Nephron (organoid): ENCODE measurements around the gene RAB3IL1.
"Not testable (repeated sequence)": the region's sequence is repeated elsewhere in the genome, so short reads cannot be mapped to it uniquely, and the experiment has no call there.

Experiments
- H3K27ac Mint-ChIP-seq, 3 experiments: 2 replicates each; pipeline ENCODE4 v1.8.0; 2020; ENCODE audit warnings: mixed read lengths in 3 of 3, mild to moderate bottlenecking in 2 of 3, moderate library complexity in 1 of 3
- H3K27me3 Mint-ChIP-seq: 2 replicates; pipeline ENCODE4 v1.8.0; 2021; ENCODE audit warnings: low read depth, mild to moderate bottlenecking, moderate library complexity, mixed read lengths
- H3K36me3 Mint-ChIP-seq: 2 replicates; pipeline ENCODE4 v1.8.0; 2020; ENCODE audit warnings: low read depth, mixed read lengths
- H3K4me1 Mint-ChIP-seq: 2 replicates; pipeline ENCODE4 v1.8.0; 2020; ENCODE audit warnings: mixed read lengths
- H3K4me3 Mint-ChIP-seq, 3 experiments: 2 replicates each; pipeline ENCODE4 v1.8.0; 2020; ENCODE audit warnings: mild to moderate bottlenecking in 3 of 3, mixed read lengths in 3 of 3, moderate library complexity in 2 of 3
- H3K9me3 Mint-ChIP-seq: 2 replicates; pipeline ENCODE4 v1.8.0; 2020; ENCODE audit warnings: mixed read lengths
- TF ChIP-seq, protein P1 (sequence below), 3 experiments: fragments of 200-600 bp; sonication (generic); IDR thresholded peaks; one replicate each; pipeline ENCODE4 v1.5.0; 2021; ENCODE audit warnings: antibody characterized with exemption in 3 of 3; ENCODE audit not compliant: unreplicated experiment in 3 of 3

RAB3IL1 gene

GRCh38 chr11:61917334-61918109, at the start of gene RAB3IL1:
Gene RAB3IL1 (minus strand): TSS chr11:61917566. CDS start chr11:61917367, 199 bp downstream.
- TF ChIP-seq, protein P1, sequence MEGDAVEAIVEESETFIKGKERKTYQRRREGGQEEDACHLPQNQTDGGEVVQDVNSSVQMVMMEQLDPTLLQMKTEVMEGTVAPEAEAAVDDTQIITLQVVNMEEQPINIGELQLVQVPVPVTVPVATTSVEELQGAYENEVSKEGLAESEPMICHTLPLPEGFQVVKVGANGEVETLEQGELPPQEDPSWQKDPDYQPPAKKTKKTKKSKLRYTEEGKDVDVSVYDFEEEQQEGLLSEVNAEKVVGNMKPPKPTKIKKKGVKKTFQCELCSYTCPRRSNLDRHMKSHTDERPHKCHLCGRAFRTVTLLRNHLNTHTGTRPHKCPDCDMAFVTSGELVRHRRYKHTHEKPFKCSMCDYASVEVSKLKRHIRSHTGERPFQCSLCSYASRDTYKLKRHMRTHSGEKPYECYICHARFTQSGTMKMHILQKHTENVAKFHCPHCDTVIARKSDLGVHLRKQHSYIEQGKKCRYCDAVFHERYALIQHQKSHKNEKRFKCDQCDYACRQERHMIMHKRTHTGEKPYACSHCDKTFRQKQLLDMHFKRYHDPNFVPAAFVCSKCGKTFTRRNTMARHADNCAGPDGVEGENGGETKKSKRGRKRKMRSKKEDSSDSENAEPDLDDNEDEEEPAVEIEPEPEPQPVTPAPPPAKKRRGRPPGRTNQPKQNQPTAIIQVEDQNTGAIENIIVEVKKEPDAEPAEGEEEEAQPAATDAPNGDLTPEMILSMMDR (IDR thresholded peaks at IDR 0.05; ENCODE audit: unreplicated experiment in 3 of 3) = no peak
- Mint-ChIP-seq H3K4me3 (peak within 1 kb of the TSS; percentile 85 to 93 (median 93)), H3K36me3 (no peaks in the 10 kb centered on the region), H3K27me3 (peaks cover 11% of the 10 kb centered on the region), H3K9me3 (no peaks in the 10 kb centered on the region), H3K4me1 (peaks cover 65% of the 10 kb centered on the region), H3K27ac (peak within 1 kb of the TSS; percentile 81 to 98 (median 92))

GRCh38 chr11:61966734-61967115, 49.4 kb upstream of the RAB3IL1 start:
- Mint-ChIP-seq H3K27ac (peak overlapping the region; percentile 90 to 100 (median 99)), H3K9me3 (no peaks in the 10 kb centered on the region), H3K4me3 (peak overlapping the region; percentile 95 to 100 (median 95)), H3K36me3 (peaks cover 43% of the 10 kb centered on the region), H3K27me3 (no peaks in the 10 kb centered on the region), H3K4me1 (peaks cover 59% of the 10 kb centered on the region)
- TF ChIP-seq, protein P1 (IDR thresholded peaks at IDR 0.05; ENCODE audit: unreplicated experiment in 3 of 3) = no peak

DNA sequence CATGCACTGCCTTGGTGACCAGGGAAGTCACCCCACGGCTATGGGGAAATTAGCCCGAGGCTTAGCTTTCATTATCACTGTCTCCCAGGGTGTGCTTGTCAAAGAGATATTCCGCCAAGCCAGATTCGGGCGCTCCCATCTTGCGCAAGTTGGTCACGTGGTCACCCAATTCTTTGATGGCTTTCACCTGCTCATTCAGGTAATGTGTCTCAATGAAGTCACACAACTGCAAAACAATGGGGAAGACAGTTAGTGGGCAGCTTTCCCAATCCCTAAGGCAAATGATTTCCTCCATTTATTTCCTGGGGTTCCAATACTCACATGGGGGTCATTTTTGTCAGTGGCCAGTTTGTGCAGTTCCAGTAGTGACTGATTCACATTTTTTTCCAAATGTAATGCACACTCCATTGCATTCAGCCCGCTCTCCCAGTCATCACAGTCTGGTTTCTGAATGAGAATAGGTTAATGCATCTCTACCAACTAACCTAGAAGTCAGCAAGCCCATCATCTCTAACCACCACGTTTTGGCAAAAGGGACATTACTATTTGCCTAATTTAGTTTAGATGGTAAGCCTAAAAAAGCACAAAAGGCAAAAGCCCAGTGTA, 47.4 kb upstream of the RAB3IL1 start:
- not testable (repeated sequence) for H3K27me3 Mint-ChIP-seq, H3K9me3 Mint-ChIP-seq
- peak overlapping the region in 2 of 3 experiments; percentile 6 to 66 for H3K27ac Mint-ChIP-seq
- H3K4me3 Mint-ChIP-seq = peak overlapping the region; percentile 95 to 100 (median 95)
- H3K4me1 Mint-ChIP-seq = peaks cover 42% of the 10 kb centered on the region
- peaks cover 49% of the 10 kb centered on the region for H3K36me3 Mint-ChIP-seq

DNA sequence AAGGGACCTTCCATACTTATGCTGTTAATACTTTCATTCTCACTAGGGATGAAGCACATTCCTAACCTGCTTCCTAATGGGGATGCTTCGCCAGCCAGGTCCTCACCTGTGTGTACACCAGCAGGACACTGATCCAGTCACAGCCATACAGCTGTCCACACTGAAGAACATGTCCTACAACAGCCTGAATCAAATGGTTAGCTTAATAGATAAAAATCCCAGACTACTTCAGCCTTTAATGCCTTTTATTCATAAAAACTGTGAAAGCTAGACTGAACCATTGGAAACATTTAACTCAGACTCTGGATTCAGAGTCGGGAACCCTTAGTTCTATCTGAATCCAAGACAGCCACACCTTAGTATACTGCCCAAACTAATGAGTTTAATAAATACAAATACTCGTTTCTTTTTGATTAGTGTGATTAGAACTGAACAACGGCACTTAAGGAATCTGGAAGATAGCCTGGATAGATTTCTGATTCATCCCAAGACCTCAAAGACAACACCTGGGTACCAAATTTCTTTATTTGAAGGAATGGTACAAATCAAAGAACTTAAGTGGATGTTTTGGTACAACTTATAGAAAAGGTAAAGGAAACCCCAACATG, 46.8 kb upstream of the RAB3IL1 start:
- peaks cover 36% of the 10 kb centered on the region for H3K4me1 Mint-ChIP-seq
- H3K36me3 Mint-ChIP-seq = peaks cover 51% of the 10 kb centered on the region
- no peaks in the 10 kb centered on the region for H3K9me3 Mint-ChIP-seq
- no peak overlapping the region for H3K27ac Mint-ChIP-seq
- TF ChIP-seq, protein P1 (IDR thresholded peaks at IDR 0.05; ENCODE audit: unreplicated experiment in 3 of 3) = no peak
- H3K4me3 Mint-ChIP-seq = peak overlapping the region; percentile 95 to 100 (median 95)
- no peaks in the 10 kb centered on the region for H3K27me3 Mint-ChIP-seq

DNA sequence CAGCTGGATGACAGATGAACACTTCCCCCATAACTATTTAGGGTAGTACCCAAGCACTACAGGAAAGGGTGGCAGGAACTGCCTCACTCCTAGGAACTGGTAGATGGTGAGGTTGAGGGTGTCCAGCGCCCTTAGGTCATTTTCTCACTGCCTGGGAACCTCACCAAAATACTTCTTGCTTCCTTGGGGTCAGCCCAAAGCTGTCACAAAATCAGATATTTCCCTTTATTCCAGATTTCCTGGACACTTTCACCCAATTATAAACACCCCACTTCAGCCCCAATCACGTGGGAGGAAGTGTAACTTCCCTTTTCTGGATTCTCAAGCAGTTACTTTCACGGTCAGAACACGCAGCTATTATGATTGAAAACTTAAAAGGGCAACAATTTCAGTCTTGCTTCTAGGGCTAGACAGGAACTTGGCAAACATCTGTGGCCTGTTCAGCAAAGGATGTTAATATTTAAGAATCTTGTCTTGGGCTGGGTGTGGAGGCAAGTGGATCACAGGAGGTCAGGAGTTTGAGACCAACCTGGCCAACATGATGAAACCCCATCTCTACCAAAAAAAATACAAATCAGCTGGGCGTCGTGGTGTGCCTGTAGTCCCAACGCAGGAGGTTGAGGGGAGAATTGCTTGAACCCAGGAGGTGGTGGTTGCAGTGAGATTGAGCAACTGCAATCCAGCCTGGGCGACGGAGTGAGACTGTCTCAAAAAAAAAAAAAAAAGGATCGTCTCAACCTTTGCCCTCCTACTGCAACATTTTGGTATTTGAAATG, 46.1 kb upstream of the RAB3IL1 start:
- TF ChIP-seq, protein P1 (IDR thresholded peaks at IDR 0.05; ENCODE audit: unreplicated experiment in 3 of 3) = no peak
- Mint-ChIP-seq H3K27ac (peak overlapping the region in 1 of 3 experiments; percentile 30), H3K36me3 (peaks cover 58% of the 10 kb centered on the region), H3K4me1 (peaks cover 29% of the 10 kb centered on the region), H3K9me3 (no peaks in the 10 kb centered on the region), H3K27me3 (no peaks in the 10 kb centered on the region), H3K4me3 (peak overlapping the region; percentile 58 to 74 (median 67))

DNA sequence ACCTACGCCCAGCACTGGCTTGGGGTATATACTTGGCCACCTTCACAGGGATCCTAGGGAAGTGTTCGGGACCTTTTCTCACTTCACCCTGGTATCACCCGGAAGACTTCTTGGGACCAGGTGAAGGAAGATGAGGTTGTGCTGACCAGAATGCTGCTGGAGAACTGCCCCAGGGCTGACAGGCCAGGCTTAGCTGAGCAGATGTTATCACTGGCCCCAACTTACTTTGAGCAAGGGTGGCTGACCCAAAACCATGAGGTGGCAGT, 45.6 kb upstream of the RAB3IL1 start:
- H3K4me1 Mint-ChIP-seq = peaks cover 25% of the 10 kb centered on the region
- H3K27ac Mint-ChIP-seq = no peak overlapping the region
- TF ChIP-seq, protein P1 (IDR thresholded peaks at IDR 0.05; ENCODE audit: unreplicated experiment in 3 of 3) = no peak
- H3K27me3 Mint-ChIP-seq = no peaks in the 10 kb centered on the region
- peaks cover 64% of the 10 kb centered on the region for H3K36me3 Mint-ChIP-seq
- H3K9me3 Mint-ChIP-seq = no peaks in the 10 kb centered on the region
- H3K4me3 Mint-ChIP-seq = peak overlapping the region in 2 of 3 experiments; percentile 67 to 74
